Measurements from ENCODE around the gene APOBEC3A.
"Not testable (repeated sequence)": the region's sequence is repeated elsewhere in the genome, so short reads cannot be mapped to it uniquely, and the experiment has no call there.

APOBEC3A gene

GRCh38 chr22:38974170-38974825, 16.9 kb downstream of the APOBEC3A start:
- WGBS (ENCODE audit: extremely low coverage, insufficient coverage, insufficient read length) = no CpG with 5 or more reads among the region's 18 CpGs
- Histone ChIP-seq H2BK120ac (ENCODE audit: insufficient read depth, low read length, poor library complexity) (no peak overlapping the region), H3K23ac (ENCODE audit: low read length) (no peak overlapping the region), H2BK12ac (ENCODE audit: low read length) (no peak overlapping the region), H3K14ac (ENCODE audit: low read length) (no peak overlapping the region), H4K8ac (ENCODE audit: low read depth, low read length) (no peak overlapping the region), H2AFZ (ENCODE audit: insufficient read depth, low read length, poor library complexity) (no peak overlapping the region), H3K18ac (ENCODE audit: low read length) (no peak overlapping the region), H2AK5ac (ENCODE audit: low read length) (no peak overlapping the region), H3K27ac (ENCODE audit: low read depth, low read length) (no peak overlapping the region), H3K36me3 (ENCODE audit: control insufficient read depth in 1 of 2, insufficient read depth in 2 of 2, low read length in 2 of 2) (no peaks in the 10 kb centered on the region), H3K27me3 (ENCODE audit: insufficient read depth, low read length) (no peaks in the 10 kb centered on the region), H4K91ac (ENCODE audit: low read depth, low read length) (no peak overlapping the region), H3K79me1 (ENCODE audit: low read length) (no peaks in the 10 kb centered on the region), H2BK5ac (ENCODE audit: low read depth, low read length, poor library complexity) (no peak overlapping the region), H4K12ac (ENCODE audit: low read depth, low read length) (no peak overlapping the region), H3K4me3 (ENCODE audit: low read depth, low read length) (no peak overlapping the region), H3K79me2 (ENCODE audit: control insufficient read depth, insufficient read depth, low read length, poor library complexity) (no peaks in the 10 kb centered on the region), H3K9me3 (ENCODE audit: insufficient read depth, low read depth, low read length) (peaks cover 3% of the 10 kb centered on the region), H3K4me1 (ENCODE audit: control insufficient read depth in 1 of 2, insufficient read depth in 2 of 2, low read length in 2 of 2) (no peaks in the 10 kb centered on the region), H3K9ac (ENCODE audit: low read length) (no peak overlapping the region), H3K4ac (ENCODE audit: low read depth, low read length) (no peak overlapping the region), H3K4me2 (ENCODE audit: low read length) (no peak overlapping the region)
- DNase-seq = no peak

GRCh38 chr22:38974826-38975175, 17.4 kb downstream of the APOBEC3A start:
- Histone ChIP-seq H2BK5ac (ENCODE audit: low read depth, low read length, poor library complexity) (no peak overlapping the region), H3K23ac (ENCODE audit: low read length) (no peak overlapping the region), H3K4ac (ENCODE audit: low read depth, low read length) (no peak overlapping the region), H3K36me3 (ENCODE audit: control insufficient read depth in 1 of 2, insufficient read depth in 2 of 2, low read length in 2 of 2) (no peaks in the 10 kb centered on the region), H2BK120ac (ENCODE audit: insufficient read depth, low read length, poor library complexity) (no peak overlapping the region), H3K18ac (ENCODE audit: low read length) (no peak overlapping the region), H3K9ac (ENCODE audit: low read length) (no peak overlapping the region), H2AK5ac (ENCODE audit: low read length) (no peak overlapping the region), H3K4me3 (ENCODE audit: low read depth, low read length) (no peak overlapping the region), H4K12ac (ENCODE audit: low read depth, low read length) (no peak overlapping the region), H2BK12ac (ENCODE audit: low read length) (no peak overlapping the region), H3K4me1 (ENCODE audit: control insufficient read depth in 1 of 2, insufficient read depth in 2 of 2, low read length in 2 of 2) (no peaks in the 10 kb centered on the region), H3K27me3 (ENCODE audit: insufficient read depth, low read length) (no peaks in the 10 kb centered on the region), H2AFZ (ENCODE audit: insufficient read depth, low read length, poor library complexity) (no peak overlapping the region), H3K79me1 (ENCODE audit: low read length) (no peaks in the 10 kb centered on the region), H3K9me3 (ENCODE audit: insufficient read depth, low read depth, low read length) (peaks cover 3% of the 10 kb centered on the region), H4K91ac (ENCODE audit: low read depth, low read length) (no peak overlapping the region), H3K27ac (ENCODE audit: low read depth, low read length) (no peak overlapping the region), H3K4me2 (ENCODE audit: low read length) (no peak overlapping the region), H4K8ac (ENCODE audit: low read depth, low read length) (no peak overlapping the region), H3K14ac (ENCODE audit: low read length) (no peak overlapping the region), H3K79me2 (ENCODE audit: control insufficient read depth, insufficient read depth, low read length, poor library complexity) (no peaks in the 10 kb centered on the region)
- WGBS (ENCODE audit: extremely low coverage, insufficient coverage, insufficient read length) = no CpG with 5 or more reads among the region's 7 CpGs
- no peak for DNase-seq

GRCh38 chr22:38977289-38977688, 19.9 kb downstream of the APOBEC3A start:
- not testable (repeated sequence) for H3K9me3 ChIP-seq (ENCODE audit: insufficient read depth, low read depth, low read length); H3K36me3 ChIP-seq (ENCODE audit: control insufficient read depth in 1 of 2, insufficient read depth in 2 of 2, low read length in 2 of 2); H3K9ac ChIP-seq (ENCODE audit: low read length); H3K79me1 ChIP-seq (ENCODE audit: low read length); H2AK5ac ChIP-seq (ENCODE audit: low read length); H3K4me1 ChIP-seq (ENCODE audit: control insufficient read depth in 1 of 2, insufficient read depth in 2 of 2, low read length in 2 of 2); H4K8ac ChIP-seq (ENCODE audit: low read depth, low read length); H3K4ac ChIP-seq (ENCODE audit: low read depth, low read length); H3K27ac ChIP-seq (ENCODE audit: low read depth, low read length); H3K79me2 ChIP-seq (ENCODE audit: control insufficient read depth, insufficient read depth, low read length, poor library complexity); H3K23ac ChIP-seq (ENCODE audit: low read length); H2BK12ac ChIP-seq (ENCODE audit: low read length); DNase-seq; H3K4me3 ChIP-seq (ENCODE audit: low read depth, low read length); H3K18ac ChIP-seq (ENCODE audit: low read length); H2BK5ac ChIP-seq (ENCODE audit: low read depth, low read length, poor library complexity); H4K12ac ChIP-seq (ENCODE audit: low read depth, low read length); H3K4me2 ChIP-seq (ENCODE audit: low read length); H2AFZ ChIP-seq (ENCODE audit: insufficient read depth, low read length, poor library complexity); H2BK120ac ChIP-seq (ENCODE audit: insufficient read depth, low read length, poor library complexity); H4K91ac ChIP-seq (ENCODE audit: low read depth, low read length); H3K27me3 ChIP-seq (ENCODE audit: insufficient read depth, low read length); H3K14ac ChIP-seq (ENCODE audit: low read length)
- WGBS (ENCODE audit: extremely low coverage, insufficient coverage, insufficient read length) = no CpG with 5 or more reads among the region's 4 CpGs

GRCh38 chr22:38980587-38980986, 23.2 kb downstream of the APOBEC3A start:
- H2BK120ac ChIP-seq (ENCODE audit: insufficient read depth, low read length, poor library complexity); H3K27me3 ChIP-seq (ENCODE audit: insufficient read depth, low read length); H3K27ac ChIP-seq (ENCODE audit: low read depth, low read length); DNase-seq; H3K18ac ChIP-seq (ENCODE audit: low read length); H3K14ac ChIP-seq (ENCODE audit: low read length); H2BK12ac ChIP-seq (ENCODE audit: low read length); H3K36me3 ChIP-seq (ENCODE audit: control insufficient read depth in 1 of 2, insufficient read depth in 2 of 2, low read length in 2 of 2); H3K23ac ChIP-seq (ENCODE audit: low read length); H3K79me1 ChIP-seq (ENCODE audit: low read length); H4K8ac ChIP-seq (ENCODE audit: low read depth, low read length); H3K4ac ChIP-seq (ENCODE audit: low read depth, low read length); H3K4me3 ChIP-seq (ENCODE audit: low read depth, low read length); H2AK5ac ChIP-seq (ENCODE audit: low read length); H4K12ac ChIP-seq (ENCODE audit: low read depth, low read length); H2AFZ ChIP-seq (ENCODE audit: insufficient read depth, low read length, poor library complexity); H3K4me2 ChIP-seq (ENCODE audit: low read length); H3K9ac ChIP-seq (ENCODE audit: low read length); H3K79me2 ChIP-seq (ENCODE audit: control insufficient read depth, insufficient read depth, low read length, poor library complexity); H4K91ac ChIP-seq (ENCODE audit: low read depth, low read length); H2BK5ac ChIP-seq (ENCODE audit: low read depth, low read length, poor library complexity): not testable (repeated sequence)
- no CpG with 5 or more reads among the region's 10 CpGs for WGBS (ENCODE audit: extremely low coverage, insufficient coverage, insufficient read length)
- H3K9me3 ChIP-seq (ENCODE audit: insufficient read depth, low read depth, low read length) = peaks cover 12% of the 10 kb centered on the region
- H3K4me1 ChIP-seq (ENCODE audit: control insufficient read depth in 1 of 2, insufficient read depth in 2 of 2, low read length in 2 of 2) = peaks cover 4 to 12% of the 10 kb centered on the region in 2 experiments

Data from trophoblast cell (in vitro differentiated cells and primary cell).